Caco-2 (cell line): Measurements from ENCODE around the gene CADPS. TPM values are rescaled to one million over a fixed set of nuclear protein-coding genes. Genes with fewer than 3 reads are reported as not detected.

Source experiments
- BruUV-seq: library from RNA; stranded (reverse); fragments of 400-500 nt; replicated peaks from 2 replicates; lab custom pipeline; 2021; lab: Mats Ljungman, UMichigan
- CTCF ChIA-PET: fragments of 300-600 bp; sonication (Branson Sonifier 250); formaldehyde crosslinking; loops from one replicate; lab custom pipeline; 2022; ENCODE audit warnings: antibody characterized with exemption; lab: Charles Lee
- POLR2A ChIA-PET: fragments of 300-600 bp; sonication (Branson Sonifier 250); formaldehyde crosslinking; loops from one replicate; lab custom pipeline; 2022; ENCODE audit warnings: antibody characterized with exemption; lab: Charles Lee
- DNase-seq, 2 experiments: peaks; one replicate each; pipeline versions ENCODE4 v3.0.0 to v3.0.0-alpha.2; 2020 to 2022
- H3K27me3 ChIP-seq: replicated peaks from 2 replicates; pipeline ENCODE4 v1.6.0; 2011; ENCODE audit warnings: low read length; ENCODE audit not compliant: control insufficient read depth, insufficient read depth
- H3K36me3 ChIP-seq: 2 replicates; pipeline ENCODE4 v1.5.1; 2011; ENCODE audit warnings: low read length; ENCODE audit not compliant: control insufficient read depth, insufficient read depth
- H3K4me1 ChIP-seq: fragments of 250-450 bp; sonication (Bioruptor Pico); 2 replicates; pipeline ENCODE4 v1.5.1; 2020; ENCODE audit warnings: mild to moderate bottlenecking
- H3K4me3 ChIP-seq: 2 replicates; pipeline ENCODE4 v1.5.1; 2011; ENCODE audit warnings: low read depth, mild to moderate bottlenecking, control low read depth, low read length
- H3K9me3 ChIP-seq: fragments of 250-450 bp; sonication (Bioruptor Pico); 2 replicates; pipeline ENCODE4 v1.5.1; 2020; ENCODE audit warnings: mild to moderate bottlenecking, moderate library complexity
- H3K27ac Mint-ChIP-seq: one replicate; pipeline ENCODE4 v1.8.0; 2022; ENCODE audit warnings: mixed read lengths; ENCODE audit not compliant: unreplicated experiment
- H3K27me3 Mint-ChIP-seq: one replicate; pipeline ENCODE4 v1.8.0; 2022; ENCODE audit warnings: mixed read lengths; ENCODE audit not compliant: insufficient read depth, unreplicated experiment
- H3K36me3 Mint-ChIP-seq: one replicate; pipeline ENCODE4 v1.8.0; 2022; ENCODE audit warnings: mild to moderate bottlenecking, mixed read lengths; ENCODE audit not compliant: insufficient read depth, unreplicated experiment
- H3K4me1 Mint-ChIP-seq: one replicate; pipeline ENCODE4 v1.8.0; 2022; ENCODE audit warnings: low read depth, mixed read lengths; ENCODE audit not compliant: unreplicated experiment
- H3K4me3 Mint-ChIP-seq: one replicate; pipeline ENCODE4 v1.8.0; 2022; ENCODE audit warnings: mild to moderate bottlenecking, moderate library complexity, mixed read lengths; ENCODE audit not compliant: unreplicated experiment
- H3K9me3 Mint-ChIP-seq: one replicate; pipeline ENCODE4 v1.8.0; 2022; ENCODE audit warnings: mixed read lengths; ENCODE audit not compliant: unreplicated experiment
- CTCF ChIP-seq, 2 experiments: fragments of 200-600 bp in 1 of 2; IDR thresholded peaks; 1 replicate in 1 of 2; 2 replicates in 1 of 2; pipeline versions ENCODE4 v1.5.1 to v1.8.0; 2011 to 2022; ENCODE audit warnings: antibody characterized with exemption in 1 of 2, control low read depth in 1 of 2, inconsistent platforms in 1 of 2, low read depth in 1 of 2, low read length in 1 of 2, mild to moderate bottlenecking in 1 of 2, moderate library complexity in 1 of 2; ENCODE audit not compliant: insufficient read depth in 1 of 2, severe bottlenecking in 1 of 2, unreplicated experiment in 1 of 2
- intact Hi-C: fragments of 100-400 bp; cut with micrococcal nuclease; formaldehyde crosslinking; loops from one replicate; pipeline ENCODE4 v1.10.0; 2022; ENCODE audit not compliant: unreplicated experiment
- total RNA-seq: library from RNA; stranded (reverse); gene quantifications from 2 replicates; pipeline ENCODE4 v1.2.3, GENCODE V29; 2022

Gene CADPS
- total RNA-seq, 1 experiment from 2014 or later: not detected

GRCh38 chr3:62439978-62440377 lies 435.2 kb downstream of the CADPS start:
- H3K4me1 Mint-ChIP-seq: no peaks in the 10 kb centered on the region

GRCh38 chr3:62439176-62439813 lies 435.9 kb downstream of the CADPS start:
- Histone ChIP-seq H3K9me3 (no peaks in the 10 kb centered on the region), H3K4me3 (no peak overlapping the region), H3K4me1 (no peaks in the 10 kb centered on the region), H3K36me3 (no peaks in the 10 kb centered on the region), H3K27me3 (no peaks in the 10 kb centered on the region; the same call in 1 of the 2 replicates)
- Mint-ChIP-seq H3K36me3 (no peaks in the 10 kb centered on the region), H3K9me3 (no peaks in the 10 kb centered on the region), H3K4me1 (no peaks in the 10 kb centered on the region), H3K27ac (no peak overlapping the region), H3K27me3 (peaks cover 19% of the 10 kb centered on the region), H3K4me3 (no peak overlapping the region)
- no peak for DNase-seq
- no TSS peak for BruUV-seq
- no peak for TF ChIP-seq CTCF (IDR thresholded peaks at IDR 0.05; ENCODE audit: insufficient read depth in 1 of 2, low read depth in 1 of 2, low read length in 1 of 2, severe bottlenecking in 1 of 2, unreplicated experiment in 1 of 2)
- ChIA-PET CTCF (no interaction called here), POLR2A (no interaction called here)
- intact Hi-C loops: no loop called here

More at GRCh38 chr3:62439978-62440377, 435.2 kb downstream of the CADPS start:
- DNase-seq: no peak
- no peak overlapping the region for H3K4me3 Mint-ChIP-seq
- peaks cover 13% of the 10 kb centered on the region for H3K27me3 Mint-ChIP-seq
- TF ChIP-seq CTCF (IDR thresholded peaks at IDR 0.05; ENCODE audit: insufficient read depth in 1 of 2, low read depth in 1 of 2, low read length in 1 of 2, severe bottlenecking in 1 of 2, unreplicated experiment in 1 of 2): no peak
- no peaks in the 10 kb centered on the region for H3K4me1 ChIP-seq
- ChIA-PET POLR2A (no interaction called here), CTCF (no interaction called here)
- no peaks in the 10 kb centered on the region for H3K9me3 Mint-ChIP-seq
- no peaks in the 10 kb centered on the region for H3K36me3 ChIP-seq
- H3K27me3 ChIP-seq: no peaks in the 10 kb centered on the region; the same call in 1 of the 2 replicates
- no peak overlapping the region for H3K4me3 ChIP-seq
- H3K27ac Mint-ChIP-seq: no peak overlapping the region
- H3K9me3 ChIP-seq: no peaks in the 10 kb centered on the region
- intact Hi-C loops: no loop called here
- H3K36me3 Mint-ChIP-seq: no peaks in the 10 kb centered on the region
- no TSS peak for BruUV-seq

GRCh38 chr3:62436785-62437184 lies 438.4 kb downstream of the CADPS start:
- CTCF ChIA-PET: interaction anchor here (1.0 kb wide), 1 partner anchor 12 kb away, joined by 3 read pairs; no protein-coding TSS in a partner anchor
- intact Hi-C loops: no loop called here

More at GRCh38 chr3:62436785-62437184, 438.4 kb downstream of the CADPS start:
- POLR2A ChIA-PET: no interaction called here
- no peaks in the 10 kb centered on the region for H3K4me1 Mint-ChIP-seq
- no TSS peak for BruUV-seq
- Histone ChIP-seq H3K36me3 (no peaks in the 10 kb centered on the region), H3K4me1 (no peaks in the 10 kb centered on the region), H3K9me3 (no peaks in the 10 kb centered on the region), H3K4me3 (no peak overlapping the region), H3K27me3 (no peaks in the 10 kb centered on the region; the same call in none of the 2 replicates)
- H3K36me3 Mint-ChIP-seq: no peaks in the 10 kb centered on the region
- no peaks in the 10 kb centered on the region for H3K9me3 Mint-ChIP-seq
- H3K4me3 Mint-ChIP-seq: no peak overlapping the region
- no peak overlapping the region for H3K27ac Mint-ChIP-seq
- no peak for DNase-seq
- TF ChIP-seq CTCF (IDR thresholded peaks at IDR 0.05; ENCODE audit: insufficient read depth in 1 of 2, low read depth in 1 of 2, low read length in 1 of 2, severe bottlenecking in 1 of 2, unreplicated experiment in 1 of 2): no peak
- peaks cover 19% of the 10 kb centered on the region for H3K27me3 Mint-ChIP-seq
